ENCODE measurements around the gene USP31.
"Not testable (repeated sequence)": the region's sequence is repeated elsewhere in the genome, so short reads cannot be mapped to it uniquely, and the experiment has no call there.

The USP31 gene

DNA sequence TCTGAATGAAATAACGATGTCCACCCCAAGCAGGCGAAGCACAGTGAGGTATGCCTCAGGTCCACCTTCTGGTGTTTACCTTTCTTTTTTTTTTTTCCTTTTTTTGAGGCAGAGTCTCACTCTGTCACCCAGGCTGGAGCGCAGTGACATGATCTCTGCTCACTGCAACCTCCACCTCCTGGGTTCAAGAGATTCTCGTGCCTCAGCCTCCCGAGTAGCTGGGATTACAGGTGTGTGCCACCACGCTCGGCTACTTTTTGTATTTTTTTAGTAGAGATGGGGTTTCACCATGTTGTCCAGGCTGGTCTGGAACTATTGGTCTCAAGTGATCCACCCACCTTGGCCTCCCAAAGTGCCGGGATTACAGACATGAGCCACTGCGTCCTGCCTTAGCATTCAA is 4.9 kb downstream of the USP31 start:
- not testable (repeated sequence) for H3K4me2 ChIP-seq (ENCODE audit: low read length); H3K9ac ChIP-seq (ENCODE audit: low read depth, low read length); H3K36me3 ChIP-seq (ENCODE audit: insufficient read depth, low read length); H3K9me3 ChIP-seq (replicated peaks; ENCODE audit: low read length); H3K27me3 ChIP-seq (ENCODE audit: control insufficient read depth, insufficient read depth, low read length); H3K4me3 ChIP-seq (ENCODE audit: low read length)
- H3K4me1 ChIP-seq (ENCODE audit: control insufficient read depth, insufficient read depth, low read length) = peaks cover 16% of the 10 kb centered on the region

DNA sequence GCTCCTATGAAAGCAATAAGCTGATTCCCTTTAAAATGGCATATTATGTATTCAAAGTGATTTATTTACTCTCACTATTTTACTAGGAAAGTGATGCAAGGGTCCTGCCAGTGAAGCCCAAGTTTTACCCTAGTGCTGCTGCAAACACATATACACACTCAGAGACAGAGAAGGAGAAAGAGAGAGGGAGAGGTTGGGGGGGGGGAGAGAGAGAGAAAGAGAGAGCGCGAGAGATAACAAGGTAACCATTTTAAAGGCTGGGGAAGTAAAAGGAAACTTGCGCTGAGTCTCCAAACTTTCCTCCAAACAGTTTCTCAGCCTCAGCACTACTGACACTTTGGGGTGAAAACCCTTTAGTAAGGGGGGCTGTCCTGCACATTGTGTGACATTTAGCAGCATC is 5.9 kb downstream of the USP31 start:
- H3K9ac ChIP-seq (ENCODE audit: low read depth, low read length) = no peak overlapping the region
- H3K4me3 ChIP-seq (ENCODE audit: low read length) = no peak overlapping the region
- no peaks in the 10 kb centered on the region for H3K36me3 ChIP-seq (ENCODE audit: insufficient read depth, low read length)
- peaks cover 16% of the 10 kb centered on the region for H3K4me1 ChIP-seq (ENCODE audit: control insufficient read depth, insufficient read depth, low read length)
- no peak overlapping the region for H3K4me2 ChIP-seq (ENCODE audit: low read length)
- H3K9me3 ChIP-seq (replicated peaks; ENCODE audit: low read length) = no peaks in the 10 kb centered on the region
- H3K27me3 ChIP-seq (ENCODE audit: control insufficient read depth, insufficient read depth, low read length) = no peaks in the 10 kb centered on the region

GRCh38 chr16:23141959-23142740 is 7.1 kb downstream of the USP31 start:
- no peaks in the 10 kb centered on the region for H3K9me3 ChIP-seq (replicated peaks; ENCODE audit: low read length)
- no peaks in the 10 kb centered on the region for H3K27me3 ChIP-seq (ENCODE audit: control insufficient read depth, insufficient read depth, low read length)
- H3K4me3 ChIP-seq (ENCODE audit: low read length) = no peak overlapping the region
- no peak overlapping the region for H3K4me2 ChIP-seq (ENCODE audit: low read length)
- peaks cover 8% of the 10 kb centered on the region for H3K4me1 ChIP-seq (ENCODE audit: control insufficient read depth, insufficient read depth, low read length)
- no peaks in the 10 kb centered on the region for H3K36me3 ChIP-seq (ENCODE audit: insufficient read depth, low read length)
- no peak overlapping the region for H3K9ac ChIP-seq (ENCODE audit: low read depth, low read length)

GRCh38 chr16:23141500-23141899 is 7.8 kb downstream of the USP31 start:
- H3K4me2 ChIP-seq (ENCODE audit: low read length) = no peak overlapping the region
- H3K36me3 ChIP-seq (ENCODE audit: insufficient read depth, low read length) = no peaks in the 10 kb centered on the region
- peaks cover 4% of the 10 kb centered on the region for H3K9me3 ChIP-seq (replicated peaks; ENCODE audit: low read length)
- H3K4me3 ChIP-seq (ENCODE audit: low read length) = no peak overlapping the region
- no peak overlapping the region for H3K9ac ChIP-seq (ENCODE audit: low read depth, low read length)
- peaks cover 8% of the 10 kb centered on the region for H3K4me1 ChIP-seq (ENCODE audit: control insufficient read depth, insufficient read depth, low read length)
- H3K27me3 ChIP-seq (ENCODE audit: control insufficient read depth, insufficient read depth, low read length) = no peaks in the 10 kb centered on the region

DNA sequence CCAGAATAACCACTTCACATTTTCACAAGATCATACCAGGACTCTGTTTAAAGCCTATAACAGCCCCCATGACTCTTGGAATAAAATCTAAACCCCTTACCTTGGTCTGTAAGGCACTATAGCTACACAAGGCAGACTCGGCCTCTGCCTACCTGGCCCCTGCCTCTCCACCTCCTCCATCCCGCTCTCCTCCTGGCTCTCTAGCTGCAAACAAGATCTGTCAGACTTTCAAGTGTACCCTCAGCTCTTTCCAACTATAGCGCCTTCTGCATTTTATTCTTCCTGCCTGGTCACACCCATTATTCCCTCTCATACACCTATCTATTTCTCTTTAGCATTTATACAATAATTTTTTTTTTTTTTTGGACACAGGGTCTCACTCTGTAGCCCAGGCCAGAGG is 8.2 kb downstream of the USP31 start:
- peaks cover 8% of the 10 kb centered on the region for H3K4me1 ChIP-seq (ENCODE audit: control insufficient read depth, insufficient read depth, low read length)
- no peaks in the 10 kb centered on the region for H3K27me3 ChIP-seq (ENCODE audit: control insufficient read depth, insufficient read depth, low read length)

GRCh38 chr16:23140107-23140506 is 9.1 kb downstream of the USP31 start:
- no peak overlapping the region for H3K4me2 ChIP-seq (ENCODE audit: low read length)

More for the DNA sequence above, 8.2 kb downstream of the USP31 start:
- peaks cover 4% of the 10 kb centered on the region for H3K9me3 ChIP-seq (replicated peaks; ENCODE audit: low read length)
- no peak overlapping the region for H3K9ac ChIP-seq (ENCODE audit: low read depth, low read length)
- no peak overlapping the region for H3K4me3 ChIP-seq (ENCODE audit: low read length)
- no peaks in the 10 kb centered on the region for H3K36me3 ChIP-seq (ENCODE audit: insufficient read depth, low read length)
- no peak overlapping the region for H3K4me2 ChIP-seq (ENCODE audit: low read length)

DNA sequence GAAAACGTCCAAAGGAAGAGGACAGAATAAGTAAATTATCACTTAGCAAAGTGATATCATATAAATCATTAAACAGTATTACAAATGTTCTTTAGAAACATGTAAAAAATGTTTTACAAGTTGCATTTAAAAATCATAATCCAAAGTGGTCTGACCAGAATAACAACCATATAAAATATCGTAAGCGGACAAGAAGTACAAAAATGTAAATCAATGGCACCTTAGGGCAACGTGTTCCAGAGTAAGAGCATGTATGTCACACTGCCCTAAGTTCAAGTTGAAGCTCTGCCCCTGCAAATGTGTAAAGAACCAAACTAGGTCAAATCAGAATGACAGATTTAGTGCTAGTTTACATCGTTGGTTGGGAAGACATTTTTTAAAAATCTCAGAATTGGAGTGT is 11.4 kb downstream of the USP31 start:
- no peak overlapping the region for H3K9ac ChIP-seq (ENCODE audit: low read depth, low read length)
- no peak overlapping the region for H3K4me3 ChIP-seq (ENCODE audit: low read length)
- H3K9me3 ChIP-seq (replicated peaks; ENCODE audit: low read length) = peaks cover 7% of the 10 kb centered on the region

More at GRCh38 chr16:23140107-23140506, 9.1 kb downstream of the USP31 start:
- no peak overlapping the region for H3K9ac ChIP-seq (ENCODE audit: low read depth, low read length)
- H3K4me3 ChIP-seq (ENCODE audit: low read length) = no peak overlapping the region
- peaks cover 7% of the 10 kb centered on the region for H3K9me3 ChIP-seq (replicated peaks; ENCODE audit: low read length)
- no peaks in the 10 kb centered on the region for H3K36me3 ChIP-seq (ENCODE audit: insufficient read depth, low read length)
- no peaks in the 10 kb centered on the region for H3K4me1 ChIP-seq (ENCODE audit: control insufficient read depth, insufficient read depth, low read length)
- H3K27me3 ChIP-seq (ENCODE audit: control insufficient read depth, insufficient read depth, low read length) = no peaks in the 10 kb centered on the region

DNA sequence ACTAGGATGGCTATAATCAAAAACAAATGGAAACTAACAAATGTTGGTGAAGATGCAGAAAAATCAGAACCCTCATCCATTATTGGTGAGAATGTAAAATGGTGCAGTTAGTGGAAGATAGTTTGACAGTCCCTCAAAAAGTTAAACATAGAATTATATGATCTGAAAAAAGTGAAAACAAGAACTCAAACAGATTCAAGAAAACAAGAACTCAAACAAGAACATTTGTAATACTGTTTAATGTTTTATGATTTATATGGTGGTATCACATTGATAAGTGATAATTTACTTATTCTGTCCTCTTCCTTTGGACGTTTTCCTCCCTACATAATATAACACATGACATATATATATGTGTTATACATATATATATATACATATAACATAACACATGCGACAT is 12.0 kb downstream of the USP31 start:
- no peaks in the 10 kb centered on the region for H3K36me3 ChIP-seq (ENCODE audit: insufficient read depth, low read length)
- no peaks in the 10 kb centered on the region for H3K27me3 ChIP-seq (ENCODE audit: control insufficient read depth, insufficient read depth, low read length)
- H3K4me3 ChIP-seq (ENCODE audit: low read length) = no peak overlapping the region
- H3K4me1 ChIP-seq (ENCODE audit: control insufficient read depth, insufficient read depth, low read length) = peaks cover 12% of the 10 kb centered on the region
- H3K9ac ChIP-seq (ENCODE audit: low read depth, low read length) = no peak overlapping the region
- no peak overlapping the region for H3K4me2 ChIP-seq (ENCODE audit: low read length)
- H3K9me3 ChIP-seq (replicated peaks; ENCODE audit: low read length) = peaks cover 7% of the 10 kb centered on the region

More for the DNA sequence above, 11.4 kb downstream of the USP31 start:
- Histone ChIP-seq H3K36me3 (ENCODE audit: insufficient read depth, low read length) (no peaks in the 10 kb centered on the region), H3K4me1 (ENCODE audit: control insufficient read depth, insufficient read depth, low read length) (peaks cover 6% of the 10 kb centered on the region), H3K4me2 (ENCODE audit: low read length) (no peak overlapping the region), H3K27me3 (ENCODE audit: control insufficient read depth, insufficient read depth, low read length) (no peaks in the 10 kb centered on the region)

DNA sequence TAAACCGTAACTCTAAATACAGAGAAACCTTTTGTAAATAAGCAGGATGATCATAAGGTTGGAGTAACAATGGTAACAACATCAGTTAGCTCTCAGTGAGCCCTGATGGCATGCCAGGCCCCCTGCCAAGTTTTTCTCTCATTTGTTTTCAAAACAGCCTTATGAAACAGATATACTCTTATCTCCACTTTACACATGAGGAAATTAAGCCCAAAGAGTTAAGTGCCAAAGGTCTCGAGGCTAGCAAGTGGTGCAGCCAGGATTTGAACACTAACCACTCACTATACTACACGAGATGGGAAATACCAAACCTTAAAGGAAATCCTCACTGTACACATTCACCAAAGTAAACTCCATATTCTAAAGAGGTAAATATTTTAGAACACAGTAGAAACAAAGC is 15.0 kb downstream of the USP31 start:
- Histone ChIP-seq H3K9ac (ENCODE audit: low read depth, low read length) (no peak overlapping the region), H3K4me2 (ENCODE audit: low read length) (no peak overlapping the region), H3K4me1 (ENCODE audit: control insufficient read depth, insufficient read depth, low read length) (peaks cover 21% of the 10 kb centered on the region), H3K4me3 (ENCODE audit: low read length) (no peak overlapping the region), H3K36me3 (ENCODE audit: insufficient read depth, low read length) (no peaks in the 10 kb centered on the region), H3K9me3 (replicated peaks; ENCODE audit: low read length) (peaks cover 7% of the 10 kb centered on the region), H3K27me3 (ENCODE audit: control insufficient read depth, insufficient read depth, low read length) (no peaks in the 10 kb centered on the region)

- H3K4me2 ChIP-seq (ENCODE audit: low read length) = peak overlapping the region; percentile 47
- H3K27me3 ChIP-seq (ENCODE audit: control insufficient read depth, insufficient read depth, low read length) = no peaks in the 10 kb centered on the region
- peak overlapping the region; percentile 9 for H3K4me3 ChIP-seq (ENCODE audit: low read length)
- peak overlapping the region; percentile 22 for H3K9ac ChIP-seq (ENCODE audit: low read depth, low read length)
- H3K36me3 ChIP-seq (ENCODE audit: insufficient read depth, low read length) = no peaks in the 10 kb centered on the region
- peaks cover 7% of the 10 kb centered on the region for H3K9me3 ChIP-seq (replicated peaks; ENCODE audit: low read length)
- H3K4me1 ChIP-seq (ENCODE audit: control insufficient read depth, insufficient read depth, low read length) = peaks cover 21% of the 10 kb centered on the region
Observed at GRCh38 chr16:23132775-23133463, 16.3 kb downstream of the USP31 start.

DNA sequence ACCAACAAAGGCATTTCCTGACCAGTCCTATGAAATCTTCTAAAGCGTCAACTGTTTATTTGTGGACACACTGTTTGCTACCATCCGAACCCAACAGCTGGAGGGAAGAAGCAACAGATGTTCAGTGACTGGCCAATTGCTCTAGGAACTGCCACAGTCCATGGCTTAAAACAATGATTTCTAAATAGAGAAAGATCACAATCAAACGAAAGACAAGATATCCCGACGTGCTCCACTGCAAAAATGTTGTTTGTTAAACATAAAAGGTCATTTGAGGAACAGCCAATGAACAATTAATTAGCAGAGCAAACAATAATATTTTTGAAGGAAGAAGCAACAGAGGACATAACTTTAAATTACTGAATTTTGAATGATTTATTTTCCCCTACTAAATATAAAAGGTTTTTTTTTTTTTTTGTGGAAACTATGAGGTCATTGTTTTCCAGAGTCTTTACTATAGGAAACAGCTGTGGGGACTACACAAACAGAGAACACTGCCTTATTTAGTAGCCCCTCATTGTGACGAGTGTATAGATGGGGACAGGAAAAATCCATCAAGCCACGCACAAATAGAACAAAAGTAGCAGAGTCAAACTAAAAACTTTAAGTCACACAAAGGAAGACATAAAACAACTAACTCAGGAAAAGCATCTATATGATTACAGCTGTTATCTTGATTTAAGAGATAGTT is 17.2 kb downstream of the USP31 start:
- Histone ChIP-seq H3K4me2 (ENCODE audit: low read length) (peak overlapping the region; percentile 47), H3K4me1 (ENCODE audit: control insufficient read depth, insufficient read depth, low read length) (peaks cover 21% of the 10 kb centered on the region), H3K4me3 (ENCODE audit: low read length) (peak overlapping the region; percentile 29), H3K27me3 (ENCODE audit: control insufficient read depth, insufficient read depth, low read length) (no peaks in the 10 kb centered on the region), H3K36me3 (ENCODE audit: insufficient read depth, low read length) (no peaks in the 10 kb centered on the region), H3K9ac (ENCODE audit: low read depth, low read length) (no peak overlapping the region), H3K9me3 (replicated peaks; ENCODE audit: low read length) (peaks cover 7% of the 10 kb centered on the region)

All from skeletal muscle satellite cell (primary cell).